ENCODE measurements around the gene KRTAP10-5.

The KRTAP10-5 gene

GRCh38 chr21:44599264-44600029 is 19.0 kb upstream of the KRTAP10-5 start:
- no peak for DNase-seq
- H3K27ac ChIP-seq = no peak overlapping the region
- peaks cover 2% of the 10 kb centered on the region for H3K27me3 ChIP-seq (replicated peaks)
- in situ Hi-C loops (cut with HindIII; ENCODE audit: low pct_ligation_motif_present, low sequenced_read_pairs) = no loop called here
- TF ChIP-seq, protein P1, sequence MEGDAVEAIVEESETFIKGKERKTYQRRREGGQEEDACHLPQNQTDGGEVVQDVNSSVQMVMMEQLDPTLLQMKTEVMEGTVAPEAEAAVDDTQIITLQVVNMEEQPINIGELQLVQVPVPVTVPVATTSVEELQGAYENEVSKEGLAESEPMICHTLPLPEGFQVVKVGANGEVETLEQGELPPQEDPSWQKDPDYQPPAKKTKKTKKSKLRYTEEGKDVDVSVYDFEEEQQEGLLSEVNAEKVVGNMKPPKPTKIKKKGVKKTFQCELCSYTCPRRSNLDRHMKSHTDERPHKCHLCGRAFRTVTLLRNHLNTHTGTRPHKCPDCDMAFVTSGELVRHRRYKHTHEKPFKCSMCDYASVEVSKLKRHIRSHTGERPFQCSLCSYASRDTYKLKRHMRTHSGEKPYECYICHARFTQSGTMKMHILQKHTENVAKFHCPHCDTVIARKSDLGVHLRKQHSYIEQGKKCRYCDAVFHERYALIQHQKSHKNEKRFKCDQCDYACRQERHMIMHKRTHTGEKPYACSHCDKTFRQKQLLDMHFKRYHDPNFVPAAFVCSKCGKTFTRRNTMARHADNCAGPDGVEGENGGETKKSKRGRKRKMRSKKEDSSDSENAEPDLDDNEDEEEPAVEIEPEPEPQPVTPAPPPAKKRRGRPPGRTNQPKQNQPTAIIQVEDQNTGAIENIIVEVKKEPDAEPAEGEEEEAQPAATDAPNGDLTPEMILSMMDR (IDR thresholded peaks at IDR 0.05; ENCODE audit: low read depth, low read length, missing control alignments) = no peak
- no peak overlapping the region for H3K4me3 ChIP-seq (ENCODE audit: low read depth, low read length)
- H3K36me3 ChIP-seq (replicated peaks) = no peaks in the 10 kb centered on the region

- Histone ChIP-seq H3K27ac (no peak overlapping the region), H3K36me3 (replicated peaks) (no peaks in the 10 kb centered on the region), H3K27me3 (replicated peaks) (peaks cover 7% of the 10 kb centered on the region), H3K4me3 (ENCODE audit: low read depth, low read length) (no peak overlapping the region)
- TF ChIP-seq, protein P1 (IDR thresholded peaks at IDR 0.05; ENCODE audit: low read depth, low read length, missing control alignments) = no peak
- in situ Hi-C loops (cut with HindIII; ENCODE audit: low pct_ligation_motif_present, low sequenced_read_pairs) = no loop called here
- no peak for DNase-seq
Observed at GRCh38 chr21:44598061-44598460, 17.7 kb upstream of the KRTAP10-5 start.

- DNase-seq = no peak
- Histone ChIP-seq H3K27ac (no peak overlapping the region), H3K4me3 (ENCODE audit: low read depth, low read length) (no peak overlapping the region), H3K27me3 (replicated peaks) (peaks cover 13% of the 10 kb centered on the region), H3K36me3 (replicated peaks) (no peaks in the 10 kb centered on the region)
- TF ChIP-seq, protein P1 (IDR thresholded peaks at IDR 0.05; ENCODE audit: low read depth, low read length, missing control alignments) = no peak
- in situ Hi-C loops (cut with HindIII; ENCODE audit: low pct_ligation_motif_present, low sequenced_read_pairs) = no loop called here
Observed at GRCh38 chr21:44596068-44596725, 15.8 kb upstream of the KRTAP10-5 start.

GRCh38 chr21:44595524-44595923 is 15.1 kb upstream of the KRTAP10-5 start:
- no peak for DNase-seq
- TF ChIP-seq, protein P1 (IDR thresholded peaks at IDR 0.05; ENCODE audit: low read depth, low read length, missing control alignments) = no peak
- no peaks in the 10 kb centered on the region for H3K36me3 ChIP-seq (replicated peaks)
- in situ Hi-C loops (cut with HindIII; ENCODE audit: low pct_ligation_motif_present, low sequenced_read_pairs) = no loop called here
- H3K4me3 ChIP-seq (ENCODE audit: low read depth, low read length) = no peak overlapping the region
- H3K27me3 ChIP-seq (replicated peaks) = peaks cover 13% of the 10 kb centered on the region
- H3K27ac ChIP-seq = no peak overlapping the region

GRCh38 chr21:44594406-44594916 is 14.1 kb upstream of the KRTAP10-5 start:
- Histone ChIP-seq H3K27me3 (replicated peaks) (peaks cover 13% of the 10 kb centered on the region), H3K4me3 (ENCODE audit: low read depth, low read length) (no peak overlapping the region), H3K36me3 (replicated peaks) (no peaks in the 10 kb centered on the region), H3K27ac (no peak overlapping the region)
- in situ Hi-C loops (cut with HindIII; ENCODE audit: low pct_ligation_motif_present, low sequenced_read_pairs) = no loop called here
- no peak for DNase-seq
- TF ChIP-seq, protein P1 (IDR thresholded peaks at IDR 0.05; ENCODE audit: low read depth, low read length, missing control alignments) = no peak

All from brain microvascular endothelial cell (primary cell).